Stimulated activated CD4-positive, alpha-beta T cell treated with anti-CD3 and anti-CD28 coated beads, Interleukin-1b, Interleukin-23, amount 100 ng/mL, for 1 hour (primary cell): ENCODE measurements around the gene UBA7.

ENCODE experiments used
- DNase-seq, 2 donors: peaks; one replicate each; pipeline ENCODE4 v3.0.0-alpha.2; 2020; ENCODE audit warnings: low read depth in 2 of 2

The UBA7 gene

GRCh38 chr3:49805897-49806701, 7.7 kb downstream of the UBA7 start:
- no peak for DNase-seq

GRCh38 chr3:49805367-49805782, 8.4 kb downstream of the UBA7 start:
- no peak for DNase-seq

DNA sequence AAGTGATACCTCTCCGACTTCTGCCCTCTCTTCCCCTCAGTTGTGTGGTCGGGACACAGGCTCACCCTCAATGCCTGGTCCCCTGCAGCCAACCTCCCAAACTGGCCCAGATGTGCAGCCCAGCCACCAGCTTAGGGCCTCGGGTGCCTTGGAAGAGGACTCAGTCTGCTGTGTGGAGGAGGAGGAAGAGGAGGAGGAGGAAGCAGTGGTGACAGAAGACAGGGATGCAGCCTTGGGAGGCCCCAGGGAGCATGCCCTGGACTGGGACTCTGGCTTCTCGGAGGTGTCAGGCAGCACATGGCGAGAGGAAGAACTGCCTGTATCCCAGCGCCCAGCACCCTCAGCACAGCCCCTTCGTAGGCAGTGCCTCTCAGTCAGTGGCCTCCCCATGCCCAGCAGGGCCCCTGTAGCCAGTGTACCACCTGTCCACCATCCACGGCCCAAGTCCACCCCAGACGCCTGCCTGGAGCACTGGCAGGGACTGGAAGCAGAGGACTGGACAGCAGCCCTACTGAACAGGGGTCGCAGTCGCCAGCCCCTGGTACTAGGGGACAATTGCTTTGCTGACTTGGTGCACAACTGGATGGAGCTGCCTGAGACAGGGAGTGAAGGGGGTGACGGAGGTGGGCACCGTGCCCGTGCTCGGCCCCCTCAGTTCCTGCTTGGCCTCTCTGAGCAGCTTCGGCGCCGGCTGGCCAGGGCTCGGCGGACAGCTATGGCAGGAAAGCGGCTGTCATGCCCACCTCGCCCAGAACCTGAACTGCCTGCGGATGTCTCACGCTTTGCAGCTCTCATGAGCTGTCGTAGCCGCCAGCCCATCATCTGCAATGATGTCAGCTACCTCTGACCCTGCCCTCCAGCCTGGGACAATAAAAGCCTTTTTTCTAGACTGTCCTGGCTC, 9.4 kb downstream of the UBA7 start:
- no peak for DNase-seq

- DNase-seq: peak in 1 of 2 donors; percentile 27
Observed at GRCh38 chr3:49803465-49804140, 10.2 kb downstream of the UBA7 start.

DNA sequence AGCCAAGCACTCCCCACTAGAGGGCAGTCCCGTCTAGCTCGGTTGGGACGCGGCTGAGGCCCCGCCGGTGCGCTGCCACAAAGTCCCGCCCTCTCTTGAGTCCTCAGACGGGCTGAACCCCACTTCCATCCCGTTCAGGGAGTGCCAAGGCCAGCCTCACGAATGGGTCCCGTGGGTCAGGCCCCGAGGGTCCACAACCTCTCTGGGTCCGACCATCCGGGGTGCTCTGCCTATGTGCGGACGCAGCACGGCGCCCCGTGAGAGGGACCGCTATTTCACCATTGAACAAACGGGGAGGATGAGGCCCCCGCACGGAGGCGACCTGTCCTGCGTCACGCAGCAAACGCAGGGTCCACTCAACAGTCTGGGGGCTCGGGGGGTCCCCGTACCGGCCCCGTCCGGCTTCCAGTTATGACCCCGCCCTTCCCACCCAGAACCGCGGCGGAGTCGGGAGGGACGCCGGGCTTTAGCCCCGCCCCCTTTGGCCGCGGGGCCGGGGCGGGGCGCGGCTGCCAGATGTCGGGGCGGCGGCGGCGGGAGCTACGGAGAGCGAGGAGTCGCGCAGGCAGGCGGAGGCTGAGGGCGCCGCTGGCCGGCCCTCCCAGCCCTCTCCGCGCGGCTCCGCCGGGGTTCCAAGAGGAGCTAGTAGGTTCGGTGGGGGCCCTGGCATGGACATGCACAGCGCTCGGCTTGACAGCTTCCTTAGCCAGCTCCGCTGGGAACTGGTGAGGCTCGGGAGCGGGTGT, 10.9 kb downstream of the UBA7 start, which contains the start of gene INKA1:
Gene INKA1, plus strand, starts transcription at position 543 of the 746 bp plus-strand sequence. Its CDS starts 132 bp downstream, at position 675.
- DNase-seq: peak; percentile 74 to 78

GRCh38 chr3:49801160-49801559, 12.6 kb downstream of the UBA7 start:
- DNase-seq: no peak

GRCh38 chr3:49799761-49800160, 14.0 kb downstream of the UBA7 start, which contains the start of gene CDHR4:
CDHR4 (minus strand) TSS chr3:49799873; CDS start chr3:49799812, 61 bp downstream.
- DNase-seq: no peak

- DNase-seq: no peak
Observed at GRCh38 chr3:49799105-49799504, 14.6 kb downstream of the UBA7 start.

- DNase-seq: no peak
Observed at GRCh38 chr3:49794926-49795905, 18.5 kb downstream of the UBA7 start.

DNA sequence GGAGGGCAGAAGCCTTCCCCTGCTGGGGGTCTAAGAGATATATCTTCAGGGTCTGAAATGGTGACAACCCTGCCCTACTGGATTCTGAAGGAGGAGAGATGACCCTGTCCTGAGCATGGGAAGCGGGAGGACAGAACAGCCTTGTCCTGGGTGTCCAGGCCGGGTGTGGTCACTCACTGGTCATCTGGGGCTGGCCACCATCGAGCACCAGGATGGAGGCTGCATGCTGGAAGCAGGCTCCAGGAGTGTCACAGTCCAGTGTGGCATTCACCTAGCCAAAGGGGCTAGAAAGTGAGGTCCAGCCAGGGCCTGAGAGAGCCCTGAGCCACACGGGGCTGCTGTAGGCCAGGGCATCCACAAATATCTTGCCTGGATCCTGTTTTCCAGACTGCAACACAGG, 19.3 kb downstream of the UBA7 start:
- DNase-seq: no peak

DNA sequence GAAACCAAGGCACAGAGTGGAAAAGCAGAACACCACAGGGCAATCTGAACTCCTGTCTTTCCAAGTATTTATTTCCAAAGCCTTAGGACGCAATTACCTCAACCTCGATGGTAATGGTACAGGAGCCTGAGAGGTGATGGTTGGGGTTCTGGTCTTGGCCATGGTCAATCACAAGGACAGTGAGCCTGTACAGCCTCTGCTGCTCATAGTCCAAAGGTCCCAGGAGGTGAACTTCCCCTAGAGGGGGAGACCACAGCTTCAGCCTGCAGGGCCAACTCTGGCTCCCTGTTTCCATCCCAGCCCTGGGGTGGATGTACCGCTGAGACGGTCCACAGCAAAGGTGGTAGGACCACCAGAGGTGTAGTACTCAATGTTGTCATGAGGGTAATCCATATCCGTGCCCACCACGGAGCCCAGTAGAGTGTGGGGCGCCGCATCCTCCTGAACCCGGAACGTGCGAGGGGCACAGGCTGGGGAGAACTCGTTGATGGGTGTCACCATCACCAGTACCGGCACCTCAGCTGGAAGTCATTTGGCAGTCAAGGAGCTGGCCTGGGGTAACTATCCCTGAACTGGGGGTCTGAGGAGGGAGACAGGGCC, 20.2 kb downstream of the UBA7 start:
- DNase-seq: no peak

DNA sequence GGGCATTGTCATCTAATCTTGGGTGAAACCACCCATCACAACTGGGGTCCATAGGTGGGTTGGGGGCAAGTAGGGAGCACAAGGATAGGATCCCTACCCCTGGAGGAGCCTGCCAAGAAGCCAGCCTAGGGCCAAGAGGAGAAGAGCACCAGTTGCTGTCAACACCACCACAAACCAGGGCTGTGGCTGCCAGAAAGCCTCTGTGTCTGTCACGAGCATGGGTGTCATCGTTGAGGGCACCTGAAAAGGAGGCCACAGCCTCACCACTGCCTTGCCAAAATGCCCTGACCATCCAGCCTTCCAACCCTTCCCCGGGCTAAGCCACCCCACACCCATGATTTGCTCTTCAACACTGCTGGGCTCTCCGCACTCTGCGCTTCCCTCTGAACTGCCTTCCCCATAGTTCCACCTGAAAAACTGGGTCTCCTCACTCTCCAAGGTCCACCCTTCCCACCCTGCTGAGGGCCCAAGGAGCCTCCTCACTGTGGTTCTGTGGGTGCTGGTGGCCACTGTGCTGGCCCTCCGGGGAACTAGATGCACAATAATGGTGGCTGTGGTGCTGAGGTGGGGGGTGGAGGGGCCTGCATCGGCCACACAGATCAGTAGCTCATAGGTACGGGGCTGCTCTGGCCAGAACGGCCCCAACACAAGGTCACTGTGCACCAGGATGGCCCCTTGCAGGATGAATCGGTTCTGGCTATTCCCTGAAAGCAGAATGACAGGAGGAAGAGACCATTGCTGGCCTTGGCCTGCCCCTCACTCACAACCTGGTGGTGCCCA, 21.2 kb downstream of the UBA7 start:
- no peak for DNase-seq

- no peak for DNase-seq
Observed at GRCh38 chr3:49791571-49791970, 22.2 kb downstream of the UBA7 start.

GRCh38 chr3:49790626-49791411, 22.9 kb downstream of the UBA7 start:
- DNase-seq: no peak

DNA sequence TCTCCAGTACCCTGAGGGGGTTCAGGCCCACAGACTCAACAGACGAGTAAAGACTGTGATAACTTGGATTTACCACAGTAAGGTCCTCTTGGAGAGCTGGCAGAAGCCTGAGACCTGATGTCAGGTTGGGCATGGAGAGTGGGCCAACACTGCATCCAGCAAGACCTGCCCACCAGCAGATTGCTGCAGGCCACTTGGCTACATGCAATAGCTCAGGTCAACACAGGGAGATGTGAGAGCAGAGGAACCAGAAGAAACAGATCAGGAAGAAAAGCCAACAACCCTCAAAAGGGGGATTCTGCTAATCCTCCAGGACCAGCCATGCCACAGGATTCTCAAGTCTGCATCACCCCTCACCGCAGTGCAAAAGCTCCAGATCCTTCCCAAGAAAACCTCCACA, 25.7 kb downstream of the UBA7 start:
- no peak for DNase-seq

GRCh38 chr3:49787536-49787935, 26.2 kb downstream of the UBA7 start:
- DNase-seq: no peak

GRCh38 chr3:49787182-49787464, 26.6 kb downstream of the UBA7 start:
- no peak for DNase-seq
